GM12891 (cell line): ENCODE data around the gene TCF7L2.

Experiments
- DNase-seq: peaks from one replicate; pipeline ENCODE4 v3.0.0; 2011; ENCODE audit warnings: low spot score; ENCODE audit not compliant: insufficient read length
- FAIRE-seq: peaks from 2 replicates; lab custom pipeline; 2011; peaks lifted over from hg19 to GRCh38; lab: Jason Lieb, UNC
- PAX5 ChIP-seq: IDR thresholded peaks from 2 replicates; pipeline ENCODE4 v1.6.1; 2011; ENCODE audit warnings: low read length, moderate library complexity, mild to moderate bottlenecking; ENCODE audit not compliant: insufficient read depth, severe bottlenecking
- POLR2A ChIP-seq: IDR thresholded peaks from 2 replicates; pipeline ENCODE4 v1.6.1; 2011; ENCODE audit warnings: low read depth, low read length, control low read depth
- POLR2AphosphoS5 ChIP-seq: IDR thresholded peaks from 2 replicates; pipeline ENCODE4 v1.6.1; 2011; ENCODE audit warnings: low read depth, low read length, control low read depth
- POU2F2 ChIP-seq: IDR thresholded peaks from 2 replicates; pipeline ENCODE4 v1.6.1; 2011; ENCODE audit warnings: low read depth, mild to moderate bottlenecking, control low read depth, low read length, moderate library complexity
- SPI1 ChIP-seq: IDR thresholded peaks from 2 replicates; pipeline ENCODE4 v1.6.1; 2011; ENCODE audit warnings: low read depth, low read length, control low read depth
- TAF1 ChIP-seq: IDR thresholded peaks from 2 replicates; pipeline ENCODE4 v1.6.1; 2011; ENCODE audit warnings: low read depth, low read length, control low read depth

The TCF7L2 gene

DNA sequence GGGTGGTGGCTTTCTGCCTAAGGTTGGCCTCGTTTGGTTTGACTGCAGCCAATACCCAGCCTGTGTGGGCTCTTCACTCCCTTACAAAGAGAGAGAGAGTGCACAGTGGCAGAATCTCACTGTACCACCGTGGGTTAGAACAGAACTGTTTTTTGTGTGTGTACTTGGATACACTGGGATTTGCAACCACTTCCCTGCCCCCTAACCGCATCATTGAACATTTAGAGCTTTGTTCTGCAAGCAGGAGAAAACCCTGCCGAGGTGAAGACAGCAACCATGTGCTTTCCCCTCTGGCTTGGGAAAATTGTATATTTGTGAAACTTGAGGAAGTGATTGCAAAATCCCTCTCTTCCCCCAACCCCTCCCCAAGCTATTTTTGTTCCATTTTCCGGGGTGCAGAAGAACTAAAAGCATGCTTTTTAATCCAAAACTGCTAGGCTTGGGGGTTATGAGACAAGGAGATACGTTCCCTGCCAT is 201.2 kb downstream of the TCF7L2 start:
- FAIRE-seq = no peak
- TF ChIP-seq PAX5 = no peak
- no peak for TF ChIP-seq POLR2AphosphoS5
- TF ChIP-seq POU2F2 = no peak
- TF ChIP-seq TAF1 = no peak
- no peak for TF ChIP-seq SPI1
- no peak for TF ChIP-seq POLR2A
- DNase-seq = no peak

- FAIRE-seq = no peak
These were observed 203.6 kb downstream of the TCF7L2 start for GRCh38 chr10:113153493-113154102.

DNA sequence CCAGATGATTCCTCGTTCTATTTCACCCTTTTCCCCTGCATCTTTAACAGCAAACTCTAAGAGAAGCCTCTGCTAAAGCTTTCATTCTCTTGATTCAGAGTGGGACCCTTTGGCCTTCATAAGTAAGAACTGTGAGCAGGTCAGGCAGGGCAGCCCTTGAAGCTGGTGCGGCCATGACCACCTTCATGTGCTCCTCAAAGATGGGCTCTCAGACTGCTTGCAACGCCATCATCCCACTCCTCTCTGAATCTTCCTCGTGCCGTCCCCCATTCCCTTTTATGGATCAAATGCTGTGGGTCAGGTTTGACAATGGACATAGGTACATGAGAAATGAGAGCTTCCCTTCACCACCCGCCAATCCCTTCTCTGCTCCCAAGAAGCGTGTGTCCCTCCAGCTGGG is 207.4 kb downstream of the TCF7L2 start:
- TF ChIP-seq POU2F2 (no peak), TAF1 (no peak), POLR2AphosphoS5 (no peak), POLR2A (no peak), SPI1 (no peak), PAX5 (no peak)
- FAIRE-seq (no peak), DNase-seq (no peak)

More at GRCh38 chr10:113153493-113154102, 203.6 kb downstream of the TCF7L2 start:
- TF ChIP-seq PAX5 (no peak), SPI1 (no peak), POU2F2 (no peak), POLR2A (no peak), TAF1 (no peak), POLR2AphosphoS5 (no peak)
- DNase-seq = no peak

- TF ChIP-seq POLR2A (no peak), POLR2AphosphoS5 (no peak), PAX5 (no peak), SPI1 (no peak), TAF1 (no peak), POU2F2 (no peak)
- FAIRE-seq (no peak), DNase-seq (no peak)
These were observed 208.1 kb downstream of the TCF7L2 start for GRCh38 chr10:113158183-113158582.

- no peak for FAIRE-seq
- TF ChIP-seq POLR2AphosphoS5 (no peak), PAX5 (no peak)
These were observed 209.5 kb downstream of the TCF7L2 start for GRCh38 chr10:113159563-113159962.

GRCh38 chr10:113160641-113161040 is 210.6 kb downstream of the TCF7L2 start:
- no peak for FAIRE-seq
- no peak for DNase-seq
- TF ChIP-seq SPI1 (no peak), PAX5 (no peak), POLR2AphosphoS5 (no peak), POU2F2 (no peak)

More at GRCh38 chr10:113159563-113159962, 209.5 kb downstream of the TCF7L2 start:
- DNase-seq = no peak

- FAIRE-seq (no peak), DNase-seq (no peak)
- no peak for TF ChIP-seq SPI1
- TF ChIP-seq POU2F2 = no peak
- no peak for TF ChIP-seq TAF1
- no peak for TF ChIP-seq PAX5
- TF ChIP-seq POLR2AphosphoS5 = no peak
- TF ChIP-seq POLR2A = no peak
These were observed 211.0 kb downstream of the TCF7L2 start for GRCh38 chr10:113161066-113161465.

GRCh38 chr10:113162960-113163359 is 212.9 kb downstream of the TCF7L2 start:
- FAIRE-seq (no peak), DNase-seq (no peak)
- TF ChIP-seq POU2F2 = no peak
- no peak for TF ChIP-seq POLR2A
- no peak for TF ChIP-seq SPI1
- TF ChIP-seq POLR2AphosphoS5 = no peak
- no peak for TF ChIP-seq PAX5
- no peak for TF ChIP-seq TAF1

- DNase-seq (no peak), FAIRE-seq (no peak)
- no peak for TF ChIP-seq POLR2AphosphoS5
- no peak for TF ChIP-seq SPI1
- no peak for TF ChIP-seq POLR2A
- TF ChIP-seq TAF1 = no peak
- TF ChIP-seq POU2F2 = no peak
- no peak for TF ChIP-seq PAX5
These were observed 215.6 kb downstream of the TCF7L2 start for GRCh38 chr10:113165673-113166072.

DNA sequence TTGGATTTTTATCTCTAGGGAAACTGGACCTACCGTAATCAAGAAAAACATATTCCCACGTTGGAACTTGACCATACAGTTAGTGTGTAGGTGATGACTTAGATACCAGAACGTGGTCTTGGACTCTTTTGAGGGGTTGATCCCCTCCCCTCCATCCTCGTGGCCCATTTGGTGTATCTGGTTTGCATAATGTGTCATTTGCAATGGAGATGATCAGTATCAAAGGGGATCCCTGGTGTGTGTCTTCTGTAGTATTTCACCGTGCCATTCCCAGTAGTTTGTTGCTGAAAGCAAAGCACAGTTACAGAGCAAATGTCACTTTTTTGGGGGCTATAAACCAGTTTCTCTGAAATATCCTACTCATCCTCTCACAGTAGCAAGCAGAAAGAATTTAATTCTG is 217.7 kb downstream of the TCF7L2 start:
- TF ChIP-seq TAF1 (no peak), POLR2AphosphoS5 (no peak), SPI1 (no peak), PAX5 (no peak), POU2F2 (no peak)
- FAIRE-seq = no peak
- no peak for DNase-seq

GRCh38 chr10:113168584-113168983 is 218.5 kb downstream of the TCF7L2 start:
- FAIRE-seq = no peak
- TF ChIP-seq POU2F2 = no peak
- TF ChIP-seq PAX5 = no peak
- TF ChIP-seq POLR2AphosphoS5 = no peak
- TF ChIP-seq POLR2A = no peak
- TF ChIP-seq SPI1 = no peak
- TF ChIP-seq TAF1 = no peak
- no peak for DNase-seq
